Measurements from ENCODE around the gene EHD1. TPM values are rescaled to one million over a fixed set of nuclear protein-coding genes. Genes with fewer than 3 reads are reported as not detected.

Gene EHD1
- polyA plus RNA-seq, 2 of the 4 experiments (the other 2 are of a cell fraction), result 25.9 to 37.8 TPM

DNA sequence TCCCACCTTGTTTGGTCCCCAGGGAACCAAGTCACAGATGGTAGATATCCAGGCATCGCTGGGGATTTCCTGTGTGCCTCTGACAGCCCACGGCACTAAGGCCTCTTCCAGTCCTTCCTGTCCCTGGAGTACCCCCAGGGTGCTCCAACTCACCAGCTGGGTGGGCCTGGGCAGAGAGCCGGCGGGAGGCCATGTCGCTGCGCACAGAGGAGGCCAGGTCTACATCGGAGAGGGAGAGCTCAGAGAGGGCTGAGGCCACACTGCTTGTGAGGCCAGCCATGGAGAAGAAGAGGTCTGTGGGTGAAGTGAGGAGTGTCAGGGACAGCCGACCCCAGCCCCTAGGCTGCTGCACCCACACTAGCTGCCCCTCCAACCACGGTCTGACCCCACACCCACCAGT is 33.3 kb upstream of the EHD1 start:
- FAIRE-seq, result no peak
- peaks cover 7% of the 10 kb centered on the region; the same call in 2 of the 3 replicates for H3K4me1 ChIP-seq
- H3K4me3 ChIP-seq, result no peak overlapping the region
- TF ChIP-seq POLR2AphosphoS2 (conservative IDR thresholded peaks at IDR 0.05; ENCODE audit: low read length) (no peak), RNF2 (IDR thresholded peaks at IDR 0.05; ENCODE audit: borderline replicate concordance, low read depth) (no peak), NR3C1 (IDR thresholded peaks at IDR 0.05) (no peak), HDAC2 (IDR thresholded peaks at IDR 0.05) (no peak), RCOR1 (IDR thresholded peaks at IDR 0.05; ENCODE audit: low read depth, low read length) (no peak), CEBPB (IDR thresholded peaks at IDR 0.05) (no peak), CHD2 (IDR thresholded peaks at IDR 0.05; ENCODE audit: low read length, partially characterized antibody) (no peak), MAZ (IDR thresholded peaks at IDR 0.05; ENCODE audit: borderline replicate concordance, low read depth, low read length) (no peak)
- TF ChIP-seq, protein P1, sequence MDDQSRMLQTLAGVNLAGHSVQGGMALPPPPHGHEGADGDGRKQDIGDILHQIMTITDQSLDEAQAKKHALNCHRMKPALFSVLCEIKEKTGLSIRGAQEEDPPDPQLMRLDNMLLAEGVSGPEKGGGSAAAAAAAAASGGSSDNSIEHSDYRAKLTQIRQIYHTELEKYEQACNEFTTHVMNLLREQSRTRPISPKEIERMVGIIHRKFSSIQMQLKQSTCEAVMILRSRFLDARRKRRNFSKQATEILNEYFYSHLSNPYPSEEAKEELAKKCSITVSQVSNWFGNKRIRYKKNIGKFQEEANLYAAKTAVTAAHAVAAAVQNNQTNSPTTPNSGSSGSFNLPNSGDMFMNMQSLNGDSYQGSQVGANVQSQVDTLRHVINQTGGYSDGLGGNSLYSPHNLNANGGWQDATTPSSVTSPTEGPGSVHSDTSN (IDR thresholded peaks at IDR 0.05), result no peak
- TF ChIP-seq, protein P2, sequence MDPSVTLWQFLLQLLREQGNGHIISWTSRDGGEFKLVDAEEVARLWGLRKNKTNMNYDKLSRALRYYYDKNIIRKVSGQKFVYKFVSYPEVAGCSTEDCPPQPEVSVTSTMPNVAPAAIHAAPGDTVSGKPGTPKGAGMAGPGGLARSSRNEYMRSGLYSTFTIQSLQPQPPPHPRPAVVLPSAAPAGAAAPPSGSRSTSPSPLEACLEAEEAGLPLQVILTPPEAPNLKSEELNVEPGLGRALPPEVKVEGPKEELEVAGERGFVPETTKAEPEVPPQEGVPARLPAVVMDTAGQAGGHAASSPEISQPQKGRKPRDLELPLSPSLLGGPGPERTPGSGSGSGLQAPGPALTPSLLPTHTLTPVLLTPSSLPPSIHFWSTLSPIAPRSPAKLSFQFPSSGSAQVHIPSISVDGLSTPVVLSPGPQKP (IDR thresholded peaks at IDR 0.05; ENCODE audit: low read depth, low read length), result no peak
- TF ChIP-seq, protein P3, sequence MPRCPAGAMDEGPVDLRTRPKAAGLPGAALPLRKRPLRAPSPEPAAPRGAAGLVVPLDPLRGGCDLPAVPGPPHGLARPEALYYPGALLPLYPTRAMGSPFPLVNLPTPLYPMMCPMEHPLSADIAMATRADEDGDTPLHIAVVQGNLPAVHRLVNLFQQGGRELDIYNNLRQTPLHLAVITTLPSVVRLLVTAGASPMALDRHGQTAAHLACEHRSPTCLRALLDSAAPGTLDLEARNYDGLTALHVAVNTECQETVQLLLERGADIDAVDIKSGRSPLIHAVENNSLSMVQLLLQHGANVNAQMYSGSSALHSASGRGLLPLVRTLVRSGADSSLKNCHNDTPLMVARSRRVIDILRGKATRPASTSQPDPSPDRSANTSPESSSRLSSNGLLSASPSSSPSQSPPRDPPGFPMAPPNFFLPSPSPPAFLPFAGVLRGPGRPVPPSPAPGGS (IDR thresholded peaks at IDR 0.05), result no peak
- no peaks in the 10 kb centered on the region for H3K9me3 ChIP-seq
- H3K27ac ChIP-seq, result no peak overlapping the region
- POLR2A ChIA-PET, result no interaction called here
- H3K4me2 ChIP-seq, result no peak overlapping the region
- no peak for ATAC-seq
- DNase-seq (ENCODE audit: low read depth in 1 of 2, low spot score in 1 of 2), result no peak
- WGBS (ENCODE audit: missing lambda C conversion rate), result 96% methylated on average over 8 of the region's 9 CpGs
- CTCF ChIA-PET, result interaction anchor here (0.8 to 14.9 kb wide), 10 partner anchors 10 to 102 kb away, joined by 3 to 132 read pairs (median 4); partner anchors contain the start of gene ARL2

DNA sequence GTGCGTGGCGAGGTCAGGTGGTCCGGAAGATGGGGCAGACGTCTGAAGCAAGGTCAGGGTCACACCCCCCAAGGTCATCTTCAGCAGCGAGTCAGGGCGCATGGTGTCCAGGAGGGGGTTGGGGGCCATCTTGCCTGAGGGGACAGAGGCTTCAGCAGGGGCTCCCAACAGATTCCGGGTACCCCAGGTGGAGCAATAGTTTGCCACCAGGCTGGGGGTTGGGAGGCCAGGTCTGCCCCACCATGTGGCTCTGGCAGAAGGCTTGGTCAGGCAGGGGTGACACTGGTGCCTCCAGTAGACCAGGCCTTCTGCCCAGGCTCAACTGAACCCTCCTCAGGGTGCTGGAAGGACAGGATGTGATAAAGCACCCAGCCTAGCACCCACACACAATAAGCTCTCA is 32.7 kb upstream of the EHD1 start:
- Histone ChIP-seq H3K27ac (no peak overlapping the region), H3K4me2 (no peak overlapping the region), H3K9me3 (no peaks in the 10 kb centered on the region), H3K4me3 (no peak overlapping the region), H3K4me1 (peaks cover 7% of the 10 kb centered on the region; the same call in 2 of the 3 replicates)
- DNase-seq (ENCODE audit: low read depth in 1 of 2, low spot score in 1 of 2) (no peak), ATAC-seq (no peak), FAIRE-seq (no peak)
- ChIA-PET POLR2A (no interaction called here), CTCF (interaction anchor here (1.0 to 14.9 kb wide), 9 partner anchors 9 to 103 kb away, joined by 3 to 132 read pairs (median 4); partner anchors contain the start of gene ARL2)
- 94% methylated on average over 7 of the region's 7 CpGs for WGBS (ENCODE audit: missing lambda C conversion rate)
- no peak for TF ChIP-seq MYC (IDR thresholded peaks at IDR 0.05; ENCODE audit: borderline replicate concordance, low read length)
- no peak for TF ChIP-seq ZNF302 (CRISPR knock-in tag; IDR thresholded peaks at IDR 0.05)
- no peak for TF ChIP-seq EHMT2 (IDR thresholded peaks at IDR 0.05; ENCODE audit: low read depth)
- TF ChIP-seq, protein P2 (IDR thresholded peaks at IDR 0.05; ENCODE audit: low read depth, low read length), result no peak
- TF ChIP-seq NFE2L2 (conservative IDR thresholded peaks at IDR 0.05; ENCODE audit: low read length), result no peak
- no peak for TF ChIP-seq CBX8 (IDR thresholded peaks at IDR 0.05)

DNA sequence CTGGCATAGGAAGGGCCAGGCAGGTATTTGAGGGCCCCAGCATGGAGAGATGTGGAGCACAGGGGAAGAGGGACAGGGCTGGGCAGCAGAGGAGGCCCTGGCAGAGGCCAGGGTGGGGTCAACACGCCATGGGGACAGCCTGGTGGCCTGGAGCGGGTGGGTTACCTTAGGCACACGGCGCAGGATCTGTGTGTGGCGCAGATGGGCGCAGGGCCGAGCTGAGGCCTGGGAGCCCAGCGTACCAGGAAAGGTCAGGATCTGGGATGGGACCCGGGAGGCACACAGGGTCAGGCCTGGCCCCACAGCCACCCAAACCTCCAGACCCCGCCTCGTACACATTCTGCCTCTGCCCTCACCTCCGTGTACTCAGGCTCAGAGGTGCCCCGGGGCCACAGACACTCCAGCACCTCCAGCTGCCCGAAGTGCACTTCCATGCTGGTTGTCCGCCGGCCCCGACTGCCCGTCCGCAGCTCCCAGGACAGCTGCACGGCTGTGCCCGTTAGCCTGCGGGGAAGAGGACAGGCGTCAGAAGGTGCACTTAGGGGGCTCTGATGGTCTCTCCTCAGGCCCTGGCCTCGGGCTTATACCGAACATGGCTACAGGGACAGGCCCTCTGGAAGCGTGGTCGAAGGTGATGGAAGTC is 32.2 kb upstream of the EHD1 start:
- POLR2A ChIA-PET, result no interaction called here
- Histone ChIP-seq H3K4me2 (no peak overlapping the region), H3K9me3 (no peaks in the 10 kb centered on the region), H3K4me1 (peaks cover 2% of the 10 kb centered on the region; the same call in 2 of the 3 replicates), H3K4me3 (no peak overlapping the region), H3K27ac (no peak overlapping the region)
- TF ChIP-seq CBX2 (IDR thresholded peaks at IDR 0.05; ENCODE audit: borderline replicate concordance, low read depth) (no peak), ZNF302 (CRISPR knock-in tag; IDR thresholded peaks at IDR 0.05) (no peak)
- TF ChIP-seq, protein P4, sequence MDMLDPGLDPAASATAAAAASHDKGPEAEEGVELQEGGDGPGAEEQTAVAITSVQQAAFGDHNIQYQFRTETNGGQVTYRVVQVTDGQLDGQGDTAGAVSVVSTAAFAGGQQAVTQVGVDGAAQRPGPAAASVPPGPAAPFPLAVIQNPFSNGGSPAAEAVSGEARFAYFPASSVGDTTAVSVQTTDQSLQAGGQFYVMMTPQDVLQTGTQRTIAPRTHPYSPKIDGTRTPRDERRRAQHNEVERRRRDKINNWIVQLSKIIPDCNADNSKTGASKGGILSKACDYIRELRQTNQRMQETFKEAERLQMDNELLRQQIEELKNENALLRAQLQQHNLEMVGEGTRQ (IDR thresholded peaks at IDR 0.05), result no peak
- TF ChIP-seq, protein P2 (IDR thresholded peaks at IDR 0.05; ENCODE audit: low read depth, low read length), result no peak
- 94% methylated on average over 21 of the region's 27 CpGs for WGBS (ENCODE audit: missing lambda C conversion rate)
- CTCF ChIA-PET, result interaction anchor here (1.0 to 14.9 kb wide), 6 partner anchors 15 to 104 kb away, joined by 3 to 132 read pairs (median 4); partner anchors contain the start of gene ARL2
- DNase-seq (ENCODE audit: low read depth in 1 of 2, low spot score in 1 of 2) (no peak), ATAC-seq (no peak), FAIRE-seq (no peak)

All from A549 (cell line).